ACHN (cell line): ENCODE results near the gene ACTG2.

Experiments used
- DNase-seq: peaks from one replicate; pipeline ENCODE4 v3.0.0-alpha.2; 2015
- in situ Hi-C: cut with HindIII; loops from 2 replicates; pipeline ENCODE4 v1.10.0; 2017; ENCODE audit warnings: low sequenced_read_pairs, low pct_ligation_motif_present, low pct_unique_long_range_greater_than_20kb

The ACTG2 gene

DNA sequence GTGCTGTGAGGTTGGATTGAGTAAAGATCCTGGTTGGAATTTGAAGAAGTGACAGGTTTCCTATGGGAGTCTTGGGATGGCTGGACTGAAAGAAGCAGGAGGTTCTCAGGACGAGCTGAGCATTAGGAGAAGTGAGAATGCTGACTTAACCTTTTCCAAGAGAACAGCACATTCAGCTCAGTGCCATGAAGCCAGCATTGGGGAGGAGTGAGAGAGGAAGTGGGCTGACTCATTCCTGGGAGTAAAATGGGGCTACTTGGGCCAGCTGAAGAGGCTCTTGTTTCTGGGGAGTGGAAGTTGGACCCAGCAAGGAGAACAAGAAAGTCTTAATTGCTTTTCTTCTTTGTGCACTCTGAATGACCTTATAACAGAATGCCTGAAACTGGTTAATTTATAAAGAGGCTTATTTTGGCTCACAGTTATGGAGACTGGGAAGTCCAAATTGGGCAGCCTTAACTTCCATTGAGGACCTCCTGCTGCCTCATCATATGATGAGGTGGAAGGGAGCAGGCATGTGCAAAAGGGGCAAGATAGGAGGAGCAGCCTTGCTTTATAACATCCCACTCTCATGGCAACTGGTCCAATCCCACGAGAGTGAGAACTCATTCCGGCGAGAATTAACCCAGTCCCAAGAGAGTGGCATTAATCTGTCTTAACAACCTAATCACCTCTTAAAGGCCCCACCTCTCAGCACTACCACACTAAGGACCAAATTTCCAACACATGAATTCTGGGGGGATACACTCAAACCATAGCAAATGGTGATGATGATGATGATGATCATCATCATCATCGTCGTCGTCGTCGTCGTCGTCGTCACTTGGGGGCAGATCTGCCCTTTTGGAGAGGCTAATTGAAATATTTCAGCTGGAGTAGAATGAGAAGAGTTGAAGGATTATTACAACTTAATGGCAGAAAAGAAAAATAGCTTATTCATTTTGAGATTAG lies 60.0 kb downstream of the ACTG2 start:
- DNase-seq, result no peak
- in situ Hi-C loops, result no loop called here

DNA sequence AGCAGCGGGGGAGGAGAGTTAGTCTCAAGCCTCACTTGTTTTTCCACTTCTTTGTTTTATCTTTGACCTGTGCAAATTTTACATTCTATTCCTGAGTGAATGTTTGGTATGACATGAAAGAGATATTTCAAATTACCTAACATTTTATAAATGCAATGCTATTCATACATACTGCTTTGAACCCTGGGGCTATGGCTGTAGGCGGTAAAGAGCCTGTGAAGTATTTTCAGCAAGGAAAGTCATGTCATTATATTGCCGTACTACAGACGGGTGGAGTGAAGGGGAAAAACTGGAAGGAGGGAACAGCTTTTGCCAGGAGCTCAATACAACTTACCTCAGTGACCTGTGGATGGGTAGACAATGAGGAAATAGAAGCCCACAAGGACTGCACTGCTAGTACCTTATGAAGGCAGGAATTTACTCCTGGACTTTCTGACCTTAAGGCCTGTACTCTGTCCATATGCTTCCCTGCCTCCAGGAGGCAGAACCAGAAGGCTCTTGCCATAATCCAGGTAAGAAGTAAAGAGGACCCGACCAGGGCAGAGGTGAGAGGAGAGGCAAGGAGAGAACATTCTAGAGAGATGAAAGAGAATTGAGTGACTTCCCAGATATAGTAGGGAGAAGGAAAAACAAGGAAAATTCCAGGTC lies 63.5 kb downstream of the ACTG2 start:
- DNase-seq, result no peak
- in situ Hi-C loops, result no loop called here

DNA sequence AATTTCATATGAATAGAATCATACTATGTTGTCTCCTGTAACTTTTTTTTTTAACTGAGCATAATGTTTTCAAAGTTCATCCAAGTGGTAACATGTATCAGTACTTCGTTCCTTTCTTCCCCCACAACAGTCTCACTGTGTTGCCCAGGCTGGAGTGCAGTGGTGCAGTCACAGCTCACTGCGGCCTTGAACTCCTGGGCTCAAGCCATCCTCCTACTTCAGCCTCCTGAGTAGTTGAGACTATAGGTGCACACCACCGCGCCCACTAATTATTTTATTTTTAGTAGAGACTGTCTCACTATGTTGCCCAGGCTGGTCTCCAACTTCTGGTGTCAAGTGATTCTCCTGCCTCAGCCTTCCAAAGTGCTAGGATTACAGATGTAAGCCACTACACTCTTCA lies 68.5 kb downstream of the ACTG2 start:
- in situ Hi-C loops, result no loop called here
- DNase-seq, result no peak

DNA sequence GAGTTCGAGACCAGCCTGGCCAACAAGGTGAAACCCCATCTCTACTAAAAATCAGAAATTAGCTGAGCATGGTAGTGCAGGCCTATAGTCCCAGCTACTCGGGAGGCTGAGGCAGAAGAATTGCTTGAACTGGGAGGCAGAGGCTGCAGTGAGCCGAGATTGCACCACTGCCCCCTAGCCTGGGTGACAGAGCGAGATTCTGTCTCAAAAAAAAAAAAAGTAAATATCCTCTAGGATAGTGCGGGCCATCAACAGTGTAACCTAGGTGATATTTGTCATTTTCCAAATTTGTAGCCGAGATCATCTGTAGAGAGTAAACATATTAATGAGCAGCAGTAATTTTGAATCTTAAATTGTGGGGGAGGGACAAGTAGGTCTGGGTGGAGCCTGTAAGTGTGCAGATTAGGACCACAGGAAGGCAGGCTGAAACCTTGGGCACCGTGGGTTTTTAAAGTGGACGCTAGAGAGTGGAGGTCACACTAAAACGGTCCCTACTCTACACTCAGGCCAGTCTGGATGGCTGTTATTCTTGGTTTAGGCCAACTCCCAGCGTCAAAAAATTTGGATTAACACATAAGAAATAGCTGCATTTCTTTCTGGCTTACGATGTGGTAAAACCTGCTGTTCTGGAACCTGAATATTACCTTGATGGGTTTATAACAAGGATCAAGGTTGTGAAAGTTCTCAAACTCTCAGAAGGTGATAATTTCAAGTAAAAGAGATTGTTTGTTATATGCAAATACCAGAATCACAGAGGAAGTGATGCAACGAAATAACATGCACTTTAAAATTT lies 69.2 kb downstream of the ACTG2 start:
- no peak for DNase-seq
- in situ Hi-C loops, result no loop called here

DNA sequence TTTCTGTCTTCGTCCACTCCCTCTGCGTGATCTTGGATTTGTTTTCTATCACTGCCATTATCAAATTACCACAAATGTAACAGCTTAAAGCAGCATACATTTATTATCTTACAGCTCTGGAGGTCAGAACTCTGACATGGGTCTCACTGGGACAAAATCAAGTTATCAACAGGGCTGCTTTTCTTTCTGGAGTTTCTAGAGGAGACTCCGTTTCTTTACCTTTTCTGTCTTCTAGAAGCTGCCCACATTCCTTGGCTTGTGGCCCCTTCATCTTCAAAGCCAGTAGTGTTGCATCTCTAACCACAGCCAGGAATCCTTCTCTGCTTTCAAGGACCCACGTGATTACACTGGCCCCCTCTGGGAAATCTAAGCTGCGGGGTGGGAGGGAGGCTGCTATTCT lies 70.0 kb downstream of the ACTG2 start:
- DNase-seq, result no peak
- in situ Hi-C loops, result no loop called here

DNA sequence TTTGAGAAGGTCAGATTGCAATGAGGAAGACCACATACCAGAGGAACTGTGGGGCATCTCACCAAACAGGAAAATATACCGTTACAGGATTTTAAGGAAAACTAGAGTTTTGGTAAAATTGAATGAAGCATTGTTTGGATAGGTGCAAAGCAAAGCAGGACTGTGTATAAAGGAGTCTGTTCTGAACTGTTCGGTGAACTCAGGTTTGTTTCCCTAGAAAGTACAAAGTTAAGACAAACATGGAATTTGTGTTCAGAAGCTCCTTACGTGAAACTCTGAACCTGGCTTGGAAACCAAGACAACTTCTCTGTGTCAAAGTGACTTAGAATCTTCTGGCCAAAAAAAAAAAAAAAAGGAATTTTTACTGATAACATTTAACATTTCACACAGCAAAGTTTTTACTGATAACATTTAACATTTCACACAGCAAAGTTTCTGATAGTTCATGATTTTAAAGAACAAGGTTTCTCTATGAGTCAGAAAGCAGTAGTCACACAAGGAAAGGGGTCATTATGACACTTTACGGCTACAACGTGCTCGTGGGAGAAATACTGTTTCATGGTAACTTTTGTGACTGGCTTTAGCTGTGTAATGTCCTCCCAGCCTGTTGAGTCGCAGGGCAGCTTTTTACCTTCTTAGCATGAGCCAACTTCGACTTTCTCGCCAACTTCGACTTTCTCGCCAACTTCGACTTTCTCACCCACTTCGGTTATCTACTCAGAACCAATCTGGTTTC lies 70.7 kb downstream of the ACTG2 start:
- no peak for DNase-seq
- in situ Hi-C loops, result no loop called here

DNA sequence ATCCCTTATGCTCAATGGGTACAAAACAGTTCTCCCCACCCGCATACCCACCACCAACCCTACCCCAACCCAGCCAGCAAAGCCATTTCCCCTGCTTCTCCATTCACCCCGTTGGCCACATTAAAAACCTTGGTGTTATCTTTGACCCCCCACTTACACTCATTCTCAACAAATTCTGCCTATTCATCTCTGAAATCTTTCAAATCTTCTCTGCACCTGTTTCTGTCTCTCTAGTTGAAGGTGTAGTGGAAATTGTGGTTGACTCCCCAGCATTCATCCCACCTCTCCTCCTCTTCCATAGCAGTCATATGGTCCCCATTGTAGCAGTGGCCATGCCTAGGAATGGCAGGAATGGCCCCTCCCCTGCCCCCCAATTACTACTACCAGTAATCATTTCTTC lies 71.4 kb downstream of the ACTG2 start:
- no peak for DNase-seq
- in situ Hi-C loops, result no loop called here

DNA sequence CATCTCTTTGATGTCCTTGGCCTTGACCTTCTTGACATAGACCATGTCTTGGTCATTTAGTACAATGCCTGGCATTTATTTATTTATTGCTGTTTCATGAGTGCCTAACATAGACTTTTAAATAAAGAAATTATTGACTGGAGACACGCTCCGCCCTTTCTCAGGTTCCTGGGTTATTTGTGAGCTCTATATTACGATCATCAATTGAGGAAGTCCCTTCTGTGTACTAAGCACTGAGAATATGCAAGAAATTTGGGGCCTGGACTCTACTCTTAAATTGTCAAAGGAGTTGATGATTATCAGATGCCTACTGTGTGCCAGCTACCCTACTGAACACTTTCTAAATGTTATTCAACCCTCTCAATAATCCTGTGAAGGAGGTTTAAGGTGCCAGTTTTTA lies 72.2 kb downstream of the ACTG2 start:
- in situ Hi-C loops, result no loop called here
- no peak for DNase-seq

DNA sequence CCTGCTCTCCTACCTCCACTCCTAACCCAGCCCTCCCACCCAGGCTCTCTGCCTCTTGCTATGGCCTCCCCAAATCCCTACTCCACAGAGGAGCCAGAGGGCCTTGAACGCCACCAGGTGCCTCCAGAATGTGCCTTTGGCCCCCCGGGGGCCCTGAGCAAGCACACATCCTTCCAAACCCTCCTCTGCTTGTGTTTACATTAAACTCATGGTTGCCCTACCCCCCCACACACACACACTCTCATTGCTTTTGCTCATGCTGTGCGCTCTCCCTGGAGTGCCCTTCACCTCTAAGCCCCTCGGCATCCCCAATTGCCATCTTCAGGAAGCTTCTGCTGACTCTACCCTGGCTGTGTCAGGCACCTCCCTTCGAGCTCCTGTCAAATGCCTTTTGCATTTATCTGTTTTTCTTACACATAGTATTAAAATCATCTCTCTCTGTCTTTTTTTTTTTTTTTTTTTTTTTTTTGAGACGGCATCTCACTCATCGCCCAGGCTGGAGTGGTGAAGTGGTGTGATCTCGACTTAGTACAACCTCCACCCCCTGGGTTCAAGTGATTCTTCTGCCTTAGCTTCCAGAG lies 75.6 kb downstream of the ACTG2 start:
- in situ Hi-C loops, result no loop called here
- no peak for DNase-seq

DNA sequence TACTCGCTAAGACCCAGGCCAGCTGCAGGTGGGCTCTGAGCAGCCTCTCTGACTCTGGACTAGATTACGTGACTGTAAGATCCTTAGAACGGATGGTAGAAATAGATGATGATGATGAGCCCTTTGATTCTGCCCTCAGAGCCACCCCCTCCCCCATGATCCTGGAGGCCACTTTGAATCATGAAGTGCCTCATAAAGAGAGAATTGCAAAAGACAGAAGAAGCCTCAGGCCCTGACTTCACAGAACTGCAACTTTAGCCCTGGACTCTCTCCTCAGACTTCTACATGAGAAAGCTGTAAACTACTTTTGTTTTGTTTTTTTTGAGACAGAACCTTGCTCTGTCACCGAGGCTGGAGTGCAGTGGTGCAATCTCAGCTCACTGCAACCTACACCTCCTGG lies 76.5 kb downstream of the ACTG2 start:
- no peak for DNase-seq
- in situ Hi-C loops, result no loop called here
